AG09319 (cell line): ENCODE results near the gene KRI1.

Experiments used
- DNase-seq: peaks from one replicate; pipeline ENCODE4 v3.0.0-alpha.2; 2010; ENCODE audit warnings: low read depth; ENCODE audit errors: extremely low read depth
- TF ChIP-seq, protein P1 (sequence below): IDR thresholded peaks from 2 replicates; pipeline ENCODE4 v1.5.1; 2011; ENCODE audit warnings: low read depth, mild to moderate bottlenecking, inconsistent platforms, low read length, moderate library complexity

KRI1 gene

DNA sequence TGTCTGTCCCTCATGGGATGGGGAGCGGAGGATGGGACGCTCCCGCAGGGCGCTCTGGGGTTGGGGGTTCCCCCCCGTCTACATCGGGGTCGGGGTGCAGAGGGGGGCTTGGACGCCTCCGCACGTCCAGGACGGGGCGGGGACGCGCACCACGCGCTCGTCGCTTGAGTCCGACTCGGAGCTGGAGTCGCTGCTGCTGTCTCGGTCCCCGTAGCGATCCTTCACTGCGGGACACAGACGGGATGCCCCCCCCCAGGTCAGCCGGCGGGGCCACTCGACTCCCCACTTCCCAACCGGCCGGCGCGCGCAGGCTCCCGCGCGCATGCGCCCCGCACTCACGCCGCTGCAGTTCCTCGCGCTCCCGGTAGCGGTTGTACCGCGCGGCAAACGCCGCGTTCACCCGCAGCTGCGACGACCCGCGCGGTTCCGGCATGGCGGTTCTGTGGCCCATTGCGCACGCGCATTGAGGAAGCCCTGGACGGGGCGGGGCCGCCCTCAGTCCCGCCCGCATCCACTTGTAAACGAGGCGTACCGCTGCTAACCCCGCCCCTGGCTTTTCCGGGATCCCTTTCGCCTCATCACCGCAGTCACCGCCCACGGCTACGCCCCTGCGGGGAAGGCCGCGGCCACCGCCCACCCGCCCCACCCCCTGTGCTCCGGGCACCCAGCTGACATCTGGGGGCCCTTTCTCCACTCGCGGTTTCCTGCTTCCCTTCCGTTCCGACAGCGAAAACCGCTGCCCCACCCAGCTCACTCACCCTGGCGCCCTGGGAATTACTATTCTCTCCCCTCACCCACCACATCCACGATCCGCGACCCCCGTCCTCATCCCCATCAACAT lies at the start of gene KRI1:
Gene KRI1, minus strand, starts transcription at position 444 of the 841 bp plus-strand sequence. Its CDS starts 11 bp downstream, at position 433.
- TF ChIP-seq, protein P1, sequence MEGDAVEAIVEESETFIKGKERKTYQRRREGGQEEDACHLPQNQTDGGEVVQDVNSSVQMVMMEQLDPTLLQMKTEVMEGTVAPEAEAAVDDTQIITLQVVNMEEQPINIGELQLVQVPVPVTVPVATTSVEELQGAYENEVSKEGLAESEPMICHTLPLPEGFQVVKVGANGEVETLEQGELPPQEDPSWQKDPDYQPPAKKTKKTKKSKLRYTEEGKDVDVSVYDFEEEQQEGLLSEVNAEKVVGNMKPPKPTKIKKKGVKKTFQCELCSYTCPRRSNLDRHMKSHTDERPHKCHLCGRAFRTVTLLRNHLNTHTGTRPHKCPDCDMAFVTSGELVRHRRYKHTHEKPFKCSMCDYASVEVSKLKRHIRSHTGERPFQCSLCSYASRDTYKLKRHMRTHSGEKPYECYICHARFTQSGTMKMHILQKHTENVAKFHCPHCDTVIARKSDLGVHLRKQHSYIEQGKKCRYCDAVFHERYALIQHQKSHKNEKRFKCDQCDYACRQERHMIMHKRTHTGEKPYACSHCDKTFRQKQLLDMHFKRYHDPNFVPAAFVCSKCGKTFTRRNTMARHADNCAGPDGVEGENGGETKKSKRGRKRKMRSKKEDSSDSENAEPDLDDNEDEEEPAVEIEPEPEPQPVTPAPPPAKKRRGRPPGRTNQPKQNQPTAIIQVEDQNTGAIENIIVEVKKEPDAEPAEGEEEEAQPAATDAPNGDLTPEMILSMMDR: no peak; the same call in 1 of the 2 replicates
- peak; percentile 95 for DNase-seq

DNA sequence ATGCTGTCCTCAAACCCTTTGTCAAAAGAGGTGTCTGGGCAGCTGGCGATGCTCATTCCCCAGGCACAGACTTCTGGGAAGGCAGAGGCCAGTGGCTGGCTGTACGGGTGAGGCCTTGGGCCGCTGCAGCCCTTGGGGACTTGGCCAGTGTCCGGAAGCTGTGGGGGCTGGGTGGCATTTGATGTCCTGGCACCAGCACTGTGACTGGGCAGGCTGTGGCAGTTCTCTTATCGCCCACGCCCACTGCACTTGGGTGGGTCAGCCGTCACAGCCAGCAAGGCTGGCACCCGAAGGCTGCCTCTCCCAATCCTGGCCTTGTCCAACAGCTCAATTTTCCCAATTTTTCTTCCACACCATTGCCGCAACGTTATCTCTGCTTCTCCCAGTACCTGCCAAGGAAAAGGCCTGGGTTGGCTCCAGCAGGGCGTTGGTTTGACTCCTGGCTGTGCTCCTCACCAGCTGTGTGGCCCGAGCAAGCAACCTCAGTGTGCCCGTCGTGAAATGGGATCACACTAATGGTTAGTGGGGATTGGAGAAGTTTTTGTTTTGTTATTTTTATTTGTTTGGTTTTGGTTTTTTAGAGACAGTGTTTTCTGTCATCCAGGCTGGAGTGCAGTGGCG lies 46.8 kb upstream of the KRI1 start:
- TF ChIP-seq, protein P1: no peak
- no peak for DNase-seq

DNA sequence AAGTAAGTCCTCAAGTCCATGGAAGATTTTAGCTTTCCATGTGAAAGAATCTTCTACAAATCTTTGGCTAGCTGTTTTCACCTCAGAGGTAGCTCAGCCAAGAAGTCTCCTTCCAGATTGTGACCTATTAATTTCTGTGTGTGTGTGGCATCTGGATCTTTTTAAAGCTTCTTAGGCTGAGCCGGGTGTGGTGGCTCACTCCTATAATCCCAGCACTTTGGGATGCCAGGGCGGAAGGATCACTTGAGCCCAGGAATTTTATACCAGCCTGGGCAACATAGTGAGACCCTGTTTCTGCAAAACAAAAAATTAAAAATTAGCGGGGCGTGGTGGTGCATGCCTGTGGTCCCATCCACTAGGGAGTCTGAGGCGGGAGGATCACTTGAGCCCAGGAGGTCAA lies 46.1 kb upstream of the KRI1 start:
- DNase-seq: no peak

DNA sequence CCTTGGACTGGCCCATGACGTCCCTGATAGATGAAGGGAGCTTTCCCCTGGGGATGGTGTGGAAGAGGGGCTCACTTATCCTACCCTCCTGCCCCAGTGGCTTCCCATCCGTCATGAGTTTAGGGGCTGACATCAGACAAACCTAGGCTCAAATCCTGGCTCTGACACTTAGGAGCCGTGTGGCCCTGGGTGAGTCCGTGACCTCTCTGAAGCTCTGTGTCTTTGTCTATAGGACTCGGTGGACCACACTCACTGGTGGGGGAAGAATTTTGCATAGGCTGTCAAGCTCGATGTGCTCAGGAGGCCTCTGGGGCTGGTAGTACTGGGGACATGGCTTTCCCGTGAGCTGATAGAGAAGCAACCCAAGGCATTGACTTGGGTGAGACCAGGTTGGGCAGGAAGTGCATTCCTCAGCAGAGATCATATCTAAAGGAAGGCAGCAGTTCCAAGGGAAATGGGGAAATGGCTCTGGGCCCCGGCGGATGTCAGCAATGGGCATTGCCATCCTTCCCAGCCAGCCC lies 38.7 kb upstream of the KRI1 start:
- DNase-seq: no peak
- TF ChIP-seq, protein P1: no peak

More for the DNA sequence above, 46.1 kb upstream of the KRI1 start:
- TF ChIP-seq, protein P1: no peak

DNA sequence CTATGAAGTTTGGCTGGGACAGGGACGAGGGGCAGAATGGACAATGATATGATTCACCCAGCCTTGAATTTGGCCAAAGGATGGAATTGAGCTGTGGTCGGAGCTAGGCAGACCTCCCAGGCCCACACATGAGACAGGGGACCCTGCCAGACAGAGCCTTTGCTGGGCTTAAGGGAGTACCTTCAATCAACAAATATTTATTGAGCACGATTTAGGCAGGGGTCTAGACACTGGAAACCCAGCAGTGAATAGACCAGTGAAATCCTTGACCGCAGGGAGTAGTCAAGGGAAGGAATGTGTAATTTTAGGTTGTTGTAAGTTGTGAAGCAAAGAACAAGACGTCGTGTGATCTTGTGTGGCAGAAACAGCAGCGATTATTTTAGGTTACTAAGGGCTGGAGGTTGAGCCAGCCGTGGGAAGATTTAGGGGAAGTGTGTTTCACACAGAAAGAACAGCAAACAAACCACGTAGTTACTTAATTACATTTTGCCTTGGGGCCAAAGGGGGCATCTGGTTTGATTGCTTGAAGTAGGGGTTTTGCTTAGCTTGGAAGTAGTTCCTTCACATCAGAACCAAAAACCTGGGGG lies 38.2 kb upstream of the KRI1 start:
- TF ChIP-seq, protein P1: no peak
- DNase-seq: no peak

DNA sequence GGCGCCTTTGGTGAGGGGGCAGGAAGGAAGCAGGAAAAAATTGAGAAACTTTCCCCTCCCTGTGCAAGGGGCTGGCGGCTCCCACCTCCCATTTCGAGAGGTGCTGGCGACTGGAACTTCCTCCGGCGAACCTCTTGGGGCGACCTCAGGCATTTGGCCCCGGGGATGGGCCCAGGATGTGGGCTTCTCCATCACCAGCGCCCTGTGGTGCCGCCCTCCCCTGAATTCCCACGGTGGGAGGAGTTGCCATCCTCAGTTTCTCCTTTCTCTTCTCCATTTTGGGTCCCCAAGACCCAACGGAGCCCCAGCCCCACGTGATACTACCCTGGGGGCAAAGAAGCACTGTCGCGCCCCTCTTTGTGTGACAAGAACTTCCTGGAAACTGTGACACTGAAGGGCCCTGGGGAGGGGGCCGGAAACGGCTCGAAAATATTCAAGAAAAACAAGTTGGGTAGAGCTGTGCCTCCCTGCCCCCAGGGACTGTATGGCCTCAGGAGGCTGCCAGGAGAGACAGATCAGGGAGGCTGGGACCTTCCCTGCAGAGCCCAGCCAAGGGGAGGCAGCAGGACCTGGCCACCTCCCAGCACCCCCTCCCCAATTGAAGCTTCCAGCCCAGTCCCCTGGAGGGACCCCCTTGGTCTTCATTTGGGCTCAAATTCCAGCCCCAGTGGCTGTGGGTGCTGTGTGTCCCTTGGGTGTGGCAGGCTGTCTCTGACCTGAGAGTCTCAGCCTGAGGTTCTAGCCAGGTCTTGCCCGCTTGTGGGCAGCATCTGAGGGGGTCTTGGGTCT lies 37.5 kb upstream of the KRI1 start:
- no peak for DNase-seq

More for the DNA sequence above, 37.5 kb upstream of the KRI1 start:
- TF ChIP-seq, protein P1: no peak
